Germinal center (tissue), 1 donor: ENCODE measurements around the gene PRXL2C.
"Not testable (repeated sequence)": the region's sequence is repeated elsewhere in the genome, so short reads cannot be mapped to it uniquely, and the experiment has no call there.

ENCODE experiments used
- DNase-seq: peaks from one replicate; pipeline ENCODE4 v3.0.0; 2012; ENCODE audit warnings: mixed read lengths, low spot score

PRXL2C gene, protein sequence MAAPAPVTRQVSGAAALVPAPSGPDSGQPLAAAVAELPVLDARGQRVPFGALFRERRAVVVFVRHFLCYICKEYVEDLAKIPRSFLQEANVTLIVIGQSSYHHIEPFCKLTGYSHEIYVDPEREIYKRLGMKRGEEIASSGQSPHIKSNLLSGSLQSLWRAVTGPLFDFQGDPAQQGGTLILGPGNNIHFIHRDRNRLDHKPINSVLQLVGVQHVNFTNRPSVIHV

DNA sequence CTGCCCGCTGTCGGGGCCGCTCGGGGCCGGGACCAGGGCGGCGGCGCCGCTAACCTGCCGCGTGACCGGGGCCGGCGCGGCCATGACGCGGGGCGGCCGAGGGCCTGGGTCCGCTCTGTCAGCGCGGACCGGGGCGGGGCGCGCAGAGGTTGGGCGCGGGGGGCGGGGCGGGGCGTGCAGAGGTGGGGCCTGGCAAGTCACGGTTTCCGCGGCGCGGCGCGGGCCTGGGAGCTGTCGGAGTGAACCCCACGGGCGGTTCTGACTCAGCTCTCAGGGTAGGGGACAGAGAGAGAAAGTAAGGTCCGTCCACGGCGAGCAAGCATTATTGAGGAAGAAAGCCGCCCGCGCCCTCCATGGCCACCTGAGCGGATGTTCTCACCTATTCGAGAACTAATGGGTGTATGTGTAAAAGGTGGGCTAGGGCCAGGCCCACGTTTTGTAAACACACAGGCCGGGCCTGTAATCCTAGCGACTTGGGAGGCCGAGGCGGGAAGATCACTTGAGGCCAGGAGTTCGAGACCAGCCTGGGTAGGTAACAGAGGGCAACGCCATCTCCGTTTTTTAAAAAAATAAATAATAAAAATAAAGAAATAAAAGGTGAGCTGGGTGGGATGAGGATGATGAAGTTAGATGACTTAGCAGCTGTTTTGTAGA is at the start of gene PRXL2C:
PRXL2C (minus strand) TSS at position 120 of the 654 bp plus-strand sequence; CDS start at position 84, 36 bp downstream.
- DNase-seq: peak; percentile 54

DNA sequence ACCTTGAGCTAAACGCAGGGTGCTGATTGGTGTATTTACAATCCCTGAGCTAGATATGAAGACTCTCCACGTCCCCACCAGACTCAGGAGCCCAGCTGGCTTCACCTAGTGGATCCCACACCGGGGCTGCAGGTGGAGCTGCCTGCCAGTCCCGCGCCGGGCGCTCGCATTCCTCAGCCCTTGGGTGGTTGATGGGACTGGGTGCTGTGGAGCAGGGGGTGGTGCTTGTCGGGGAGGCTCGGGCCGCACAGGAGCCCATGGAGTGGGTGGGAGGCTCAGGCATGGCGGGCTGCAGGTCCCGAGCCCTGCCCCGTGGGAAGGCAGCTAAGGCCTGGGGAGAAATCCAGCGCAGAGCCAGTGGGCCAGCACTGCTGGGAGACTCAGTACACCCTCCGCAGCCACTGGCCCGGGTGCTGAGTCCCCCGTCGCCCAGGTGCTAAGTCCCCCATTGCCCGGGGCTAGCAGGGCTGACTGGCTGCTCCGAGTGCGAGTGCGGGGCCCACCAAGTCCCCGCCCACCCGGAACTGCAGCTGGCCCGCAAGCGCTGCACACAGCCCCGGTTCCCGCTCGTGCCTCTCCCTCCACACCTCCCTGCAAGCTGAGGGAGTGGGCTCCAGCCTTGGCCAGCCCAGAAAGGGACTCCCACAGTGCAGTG is 45.7 kb upstream of the PRXL2C start:
- DNase-seq: not testable (repeated sequence)

DNA sequence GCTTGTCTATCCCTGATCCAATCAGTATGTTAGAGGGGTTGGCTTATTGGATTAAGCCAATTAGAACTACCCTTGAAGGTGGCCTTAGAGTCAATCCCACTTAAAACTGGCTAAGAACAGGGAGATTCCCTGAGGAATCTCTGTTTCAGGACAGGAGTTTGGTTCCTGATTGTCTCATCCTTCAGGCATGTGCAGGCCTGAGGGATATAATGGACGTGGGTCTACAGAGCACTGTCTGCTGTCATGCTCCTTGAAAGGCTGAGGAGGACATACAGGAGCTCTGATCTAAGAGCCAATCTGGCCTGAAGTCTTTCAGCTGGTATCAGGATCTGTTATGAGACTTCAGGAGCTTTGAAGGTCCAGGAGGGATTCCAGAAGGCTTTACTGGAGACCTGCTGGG is 36.2 kb upstream of the PRXL2C start:
- no peak for DNase-seq

DNA sequence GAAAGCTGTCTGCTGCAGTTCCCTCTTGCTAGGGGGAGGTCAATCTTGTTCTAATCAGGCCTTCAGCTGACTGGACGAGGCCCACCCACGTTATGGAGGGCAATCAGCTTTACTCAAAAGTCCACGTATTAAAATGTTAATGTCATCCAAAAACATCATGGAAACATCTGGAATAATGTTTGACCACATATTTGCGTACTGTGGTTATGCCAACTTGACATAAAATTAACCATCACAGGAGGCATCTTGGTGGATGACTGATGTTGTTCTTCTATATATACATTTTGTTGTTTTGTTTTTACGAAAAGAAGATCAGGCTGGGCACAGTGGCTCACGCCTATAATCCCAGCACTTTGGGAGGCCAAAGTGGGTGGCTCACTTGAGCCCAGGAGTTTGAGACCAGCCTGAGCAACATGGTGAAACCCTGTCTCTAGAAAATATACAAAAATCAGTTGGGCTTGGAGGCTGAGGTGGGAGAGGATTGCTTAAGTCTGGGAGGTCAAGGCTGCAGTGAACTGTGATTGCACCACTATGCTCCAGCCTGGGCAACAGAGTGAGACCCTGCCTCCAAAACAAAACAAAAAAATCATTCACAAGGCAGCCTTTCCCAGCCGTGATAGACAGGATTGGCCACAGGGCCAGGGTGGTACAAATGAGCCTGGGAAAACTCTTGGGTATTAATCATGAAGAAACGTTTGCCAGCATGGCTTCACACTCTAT is 33.8 kb upstream of the PRXL2C start:
- DNase-seq: no peak

DNA sequence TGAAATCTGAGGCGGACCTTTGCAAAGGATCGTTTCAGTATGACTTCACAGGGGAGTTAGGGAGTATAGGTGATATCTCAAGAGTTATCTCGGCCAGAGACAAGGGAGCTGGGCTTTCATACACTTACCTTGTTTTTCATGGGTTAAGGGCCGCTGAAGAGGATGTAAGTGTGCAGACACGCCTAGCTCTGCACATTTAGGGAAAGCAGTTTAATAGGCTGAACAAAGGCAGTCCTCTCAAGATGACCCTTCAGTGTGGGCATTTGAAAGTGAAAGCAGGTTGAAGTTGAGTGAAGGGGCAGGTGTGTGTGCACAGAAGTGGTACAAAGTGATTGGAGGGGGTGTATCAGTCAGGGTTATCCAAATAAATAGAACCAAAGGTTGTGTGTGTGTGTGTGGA is 33.1 kb upstream of the PRXL2C start:
- no peak for DNase-seq

DNA sequence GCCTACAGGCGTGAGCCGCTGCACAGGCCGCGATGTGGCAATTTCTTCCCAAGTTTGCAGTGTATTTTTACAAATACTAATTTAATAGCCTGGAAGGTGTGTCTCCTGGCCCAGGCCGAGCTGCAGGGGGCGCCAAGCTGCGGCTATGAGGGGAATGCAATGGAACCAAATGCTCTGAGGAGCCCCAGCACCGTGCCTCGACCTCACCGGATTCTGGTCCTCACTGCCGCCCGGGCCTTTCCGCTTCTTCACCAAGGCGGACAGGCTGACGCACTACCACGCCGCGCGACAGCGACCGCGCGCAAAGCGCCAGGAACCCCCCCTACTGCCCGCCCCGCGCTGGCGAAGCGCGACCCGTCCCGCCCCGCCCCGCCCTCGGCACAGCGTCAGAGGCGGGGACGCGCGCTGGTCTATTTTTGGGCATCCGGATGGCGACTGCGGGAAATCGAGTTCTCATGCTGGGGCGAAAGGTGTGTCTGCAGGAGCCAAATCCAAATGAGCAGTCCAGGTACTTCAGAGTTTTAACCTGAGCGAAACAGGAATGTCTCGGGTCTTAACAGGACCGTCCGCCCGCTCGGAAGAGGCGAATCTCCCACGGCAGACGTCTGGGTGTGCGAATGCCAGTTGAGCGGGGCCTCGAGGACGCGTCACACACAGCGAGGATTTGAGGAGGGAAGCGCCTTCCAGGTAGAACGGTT is 31.7 kb upstream of the PRXL2C start:
- peak; percentile 82 for DNase-seq

DNA sequence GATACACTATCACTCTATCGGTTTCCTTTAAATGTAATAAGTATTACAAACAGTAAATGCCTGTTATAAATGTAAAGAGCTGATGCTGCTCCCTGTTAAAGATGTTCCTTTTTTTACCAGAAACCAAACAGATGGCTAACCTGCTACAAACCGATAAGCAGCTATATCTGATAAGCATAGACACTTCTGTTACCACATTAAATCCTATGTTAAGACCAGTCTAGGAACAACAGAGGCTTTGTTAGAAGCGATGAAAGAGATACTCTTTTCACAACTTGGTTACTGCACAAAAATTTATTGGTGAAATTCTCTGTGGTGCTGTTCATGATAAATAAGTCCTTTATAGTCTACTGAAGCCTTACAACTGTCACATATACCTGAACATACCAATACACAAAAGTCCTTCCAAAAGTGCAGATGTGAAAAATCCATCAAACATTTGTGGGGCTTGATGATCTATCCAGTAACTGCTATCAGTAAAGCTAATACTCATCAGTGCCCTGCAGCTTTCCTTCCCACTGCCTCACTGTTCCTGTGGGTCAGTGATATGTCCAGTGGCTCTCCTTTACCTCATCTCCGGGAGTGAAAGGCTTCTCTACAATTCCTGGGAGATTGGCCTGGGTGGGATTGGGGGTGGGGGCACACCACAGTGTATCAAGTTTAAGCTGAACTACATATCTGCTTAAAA is 25.8 kb upstream of the PRXL2C start:
- DNase-seq: no peak

DNA sequence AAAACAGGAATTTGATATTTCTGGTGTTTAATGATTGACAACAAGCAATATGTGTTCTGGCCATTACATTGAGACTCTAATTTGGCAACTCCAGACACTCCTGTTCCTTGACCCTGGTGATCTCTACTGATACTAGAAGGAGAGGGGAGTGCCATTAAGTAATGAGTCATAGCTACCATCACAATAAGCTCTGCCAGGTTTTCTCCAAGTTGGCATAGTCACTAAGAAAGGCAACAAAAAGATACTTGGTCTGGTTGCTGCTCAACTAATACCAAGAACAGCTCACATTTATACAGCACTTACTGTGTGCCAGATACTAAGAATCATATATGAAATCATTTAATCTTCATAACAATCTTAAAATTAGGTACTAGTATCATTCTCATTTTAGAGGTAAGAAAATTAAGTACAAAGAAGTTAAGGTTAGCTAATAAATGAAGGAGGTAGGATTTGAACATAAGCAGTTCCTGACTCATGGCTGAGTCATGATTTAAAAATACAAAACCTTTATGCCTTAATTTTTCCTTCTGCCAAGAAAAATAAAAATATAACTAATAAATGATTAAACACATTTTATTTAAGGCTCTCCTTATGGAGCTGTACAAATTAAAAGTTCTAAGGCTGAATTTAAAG is 19.9 kb upstream of the PRXL2C start:
- DNase-seq: no peak

DNA sequence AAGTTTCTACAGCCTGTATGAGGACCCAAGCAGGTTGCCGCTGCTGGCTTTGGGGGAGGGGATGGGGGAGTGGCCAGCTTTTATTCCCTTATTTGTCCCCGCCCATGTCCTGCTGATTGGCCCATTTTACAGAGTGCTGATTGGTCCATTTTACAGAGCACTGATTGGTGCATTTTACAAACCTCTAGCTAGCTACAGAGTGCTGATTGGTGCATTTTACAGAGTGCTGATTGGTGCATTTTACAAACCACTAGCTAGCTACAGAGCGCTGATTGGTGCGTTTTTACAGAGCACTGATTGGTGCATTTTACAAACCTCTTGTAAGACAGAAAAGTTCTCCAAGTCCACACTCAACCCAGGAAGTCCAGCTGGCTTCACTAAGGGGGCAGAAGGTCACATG is 18.7 kb upstream of the PRXL2C start:
- not testable (repeated sequence) for DNase-seq

DNA sequence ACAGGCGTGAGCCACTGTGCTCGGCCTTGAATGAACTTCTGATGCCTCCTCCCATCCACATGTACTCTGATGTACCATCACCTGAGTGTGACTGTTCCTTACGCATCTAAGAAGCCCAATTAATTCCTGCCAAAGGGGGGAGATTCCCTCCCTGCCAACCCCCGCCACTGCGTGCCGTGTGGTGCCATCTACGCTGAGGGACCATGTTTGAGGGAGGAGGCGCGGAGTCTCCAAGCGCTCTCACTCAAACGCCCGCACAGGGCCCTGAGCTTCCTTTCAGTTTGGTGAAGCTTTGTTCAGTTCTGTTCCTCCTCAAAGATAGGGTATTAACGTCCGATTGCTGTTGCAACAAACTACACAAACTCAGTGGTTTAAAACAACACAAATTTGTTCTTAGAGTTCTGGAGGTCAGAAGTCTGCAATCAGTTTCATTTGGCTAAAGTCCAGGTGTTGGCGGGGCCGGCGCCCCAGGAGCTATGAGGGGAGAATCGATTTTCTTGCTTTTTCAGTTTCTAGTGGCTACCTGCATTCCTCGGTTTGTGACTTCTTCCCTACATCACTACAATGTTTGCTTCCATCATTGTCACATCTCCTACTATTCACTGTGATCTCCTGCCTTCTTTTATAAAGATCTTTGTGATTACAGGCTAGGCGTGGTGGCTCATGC is 13.9 kb upstream of the PRXL2C start:
- no peak for DNase-seq

DNA sequence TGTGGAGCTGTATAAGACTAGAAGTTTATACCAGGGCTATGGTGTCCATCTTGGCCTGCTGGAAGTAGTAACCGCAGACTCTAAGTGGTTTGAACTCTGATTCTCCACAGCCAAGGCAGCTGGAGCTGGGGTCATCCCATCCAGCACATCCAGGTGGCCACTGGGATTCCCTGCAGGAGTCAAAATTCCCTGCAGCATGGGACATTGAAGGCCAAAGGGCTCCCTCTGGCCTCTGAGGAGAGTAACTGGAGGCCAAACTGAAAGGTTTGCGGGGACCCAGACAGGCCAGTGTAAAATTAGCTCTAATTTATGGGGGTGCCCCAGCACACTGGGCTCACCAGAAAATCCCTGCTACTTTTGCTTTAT is 12.2 kb upstream of the PRXL2C start:
- no peak for DNase-seq

DNA sequence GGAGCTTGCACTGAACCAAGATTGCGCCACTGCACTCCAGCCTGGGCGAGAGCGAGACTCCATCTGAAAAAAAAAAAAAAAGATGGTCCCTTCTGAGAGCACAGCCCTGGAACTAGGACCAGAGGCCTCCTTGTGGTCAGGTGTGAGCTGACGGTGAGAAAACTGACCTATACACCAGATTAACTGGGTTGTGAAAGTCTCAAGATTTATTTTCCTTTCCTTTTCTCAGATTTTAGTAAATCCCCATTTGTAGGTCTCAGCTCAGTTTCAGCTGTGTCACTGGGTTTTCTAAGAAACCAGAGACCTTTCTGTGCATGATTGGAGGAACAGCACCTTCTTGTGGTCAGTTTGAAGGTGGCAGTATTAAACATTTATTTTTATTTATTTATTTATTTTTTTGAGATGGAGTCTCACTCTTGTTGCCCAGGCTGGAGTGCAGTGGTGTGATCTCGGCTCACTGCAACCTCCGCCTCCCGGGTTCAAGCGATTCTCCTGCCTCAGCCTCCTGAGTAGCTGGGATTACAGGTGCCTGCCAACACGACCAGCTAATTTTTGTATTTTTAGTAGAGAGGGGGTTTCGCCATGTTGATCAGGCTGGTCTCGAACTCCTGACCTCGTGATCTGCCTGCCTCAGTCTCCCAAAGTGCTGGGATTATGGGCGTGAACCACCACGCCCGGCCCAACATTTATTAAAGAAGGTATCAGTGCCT is 11.7 kb upstream of the PRXL2C start:
- not testable (repeated sequence) for DNase-seq

DNA sequence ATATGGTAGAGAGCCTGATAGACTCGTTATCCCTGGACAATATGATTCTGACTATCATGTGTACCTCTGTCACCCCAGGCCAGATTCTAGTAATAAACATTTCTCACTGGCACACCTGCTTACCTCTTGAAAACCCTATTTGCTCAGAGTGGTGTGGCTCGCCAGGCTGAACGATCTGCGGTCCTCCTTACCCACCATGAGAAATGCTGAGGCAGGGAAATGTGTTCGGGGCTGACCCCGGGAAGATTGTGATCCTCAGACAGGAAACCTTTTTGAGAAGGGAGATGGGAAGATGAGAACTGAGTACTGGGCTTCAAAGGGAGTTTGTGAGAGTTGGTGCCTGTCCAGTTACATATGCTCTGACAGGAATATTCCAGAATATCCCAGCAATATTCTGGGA is 10.7 kb upstream of the PRXL2C start:
- no peak for DNase-seq

DNA sequence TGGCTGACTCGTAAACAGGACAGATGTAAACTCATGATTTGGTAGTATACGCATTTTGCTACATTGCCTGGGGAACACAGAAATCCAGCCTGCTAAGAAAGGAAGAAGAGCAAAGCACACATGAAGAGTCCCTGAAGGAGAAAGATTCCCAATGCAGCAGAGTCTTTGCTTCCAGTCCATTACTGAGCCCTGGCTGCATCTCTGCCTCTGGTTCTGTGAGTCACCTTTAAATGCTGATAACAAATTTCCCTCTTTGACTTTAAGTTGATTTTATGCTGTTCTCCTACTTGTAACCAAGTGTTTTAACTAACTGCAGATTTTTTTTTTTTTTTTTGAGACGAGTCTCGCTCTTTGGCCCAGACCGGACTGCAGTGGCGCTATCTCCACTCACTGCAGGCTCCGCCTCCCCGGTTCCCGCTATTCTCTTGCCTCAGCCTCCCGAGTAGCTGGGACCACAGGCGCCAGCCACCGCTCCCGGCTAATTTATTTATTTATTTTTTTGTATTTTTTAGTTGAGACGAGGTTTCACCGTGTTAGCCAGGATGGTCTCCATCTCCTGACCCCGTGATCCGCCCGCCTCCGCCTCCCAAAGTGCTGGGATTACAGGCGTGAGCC is 8.5 kb upstream of the PRXL2C start:
- no peak for DNase-seq

DNA sequence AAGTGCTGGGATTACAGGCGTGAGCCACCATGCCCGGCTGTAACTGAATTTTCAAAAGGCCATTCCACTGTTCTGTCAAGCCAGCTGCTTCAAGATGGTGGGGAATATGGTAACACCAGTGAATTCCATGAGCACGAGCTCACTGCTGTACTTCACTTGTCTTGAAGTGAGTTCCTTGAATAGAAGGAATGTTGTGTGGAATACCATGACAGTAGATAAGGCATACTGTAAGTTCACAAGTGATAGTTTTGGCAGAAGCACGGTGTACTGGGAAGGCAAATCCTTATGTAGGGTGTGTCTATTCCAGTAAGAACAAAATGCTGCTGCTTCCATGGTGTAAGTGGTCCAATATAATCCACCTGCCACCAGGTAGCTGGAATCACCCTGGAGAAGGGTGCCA is 6.6 kb upstream of the PRXL2C start:
- no peak for DNase-seq

DNA sequence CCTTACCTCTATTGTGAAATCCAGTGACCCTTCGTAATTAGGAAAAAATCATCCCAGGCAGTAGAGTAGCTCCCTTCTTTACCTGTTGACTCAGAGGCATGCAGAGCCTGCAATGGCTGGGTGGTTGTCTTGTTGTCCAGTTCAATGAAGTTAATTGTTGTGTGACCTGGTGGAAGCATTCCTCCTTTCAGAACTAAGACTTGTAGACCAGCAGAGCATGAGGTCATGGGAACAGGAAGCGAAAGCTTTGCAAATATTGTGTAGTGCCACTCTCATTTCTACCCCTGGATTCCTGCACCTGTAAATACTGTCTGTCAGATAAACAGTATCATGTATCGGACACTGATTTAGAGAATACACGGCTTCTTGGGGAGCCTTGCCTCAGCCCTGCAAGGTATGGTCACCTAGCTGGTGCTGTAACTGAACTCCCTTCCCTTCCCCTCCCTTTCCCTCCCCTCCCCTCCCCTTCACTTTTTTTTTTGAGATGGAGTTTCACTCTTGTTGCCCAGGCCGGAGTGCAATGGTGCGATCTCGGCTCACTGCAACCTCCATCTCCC is 5.7 kb upstream of the PRXL2C start:
- no peak for DNase-seq

DNA sequence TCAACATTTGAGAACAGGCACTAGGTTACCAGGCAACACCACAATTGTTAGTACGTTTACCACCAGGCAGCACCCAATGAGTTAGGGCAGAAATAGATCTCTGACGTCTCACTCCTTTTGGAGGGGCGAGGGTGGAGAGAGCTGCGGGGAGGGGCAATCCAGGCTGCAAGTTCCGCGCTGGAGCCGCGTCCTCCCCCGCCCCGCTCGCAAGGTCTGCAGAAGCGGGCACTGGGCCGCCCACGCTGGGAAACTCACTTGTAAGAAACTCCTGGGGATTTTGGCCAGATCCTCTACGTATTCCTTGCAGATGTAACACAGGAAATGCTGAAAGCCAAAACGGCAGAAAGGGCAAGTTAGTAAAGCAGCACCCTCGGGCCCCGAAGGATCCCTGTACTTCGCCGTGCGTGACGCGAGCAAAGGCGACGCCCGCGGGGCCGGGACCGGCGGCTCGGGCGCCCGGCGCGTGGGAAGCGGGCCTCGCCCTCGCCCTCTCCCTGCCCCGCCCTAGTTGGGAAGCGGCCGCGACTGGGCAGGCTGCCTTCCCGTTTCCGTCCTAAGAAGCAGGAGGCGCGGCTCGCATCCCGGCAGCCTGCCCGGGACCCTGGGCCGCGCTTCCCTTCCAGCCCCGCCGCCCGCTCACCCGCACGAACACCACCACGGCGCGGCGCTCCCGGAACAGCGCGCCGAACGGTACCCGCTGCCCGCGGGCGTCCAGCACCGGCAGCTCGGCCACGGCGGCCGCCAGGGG is 493 bp downstream of the PRXL2C start:
- peak; percentile 50 for DNase-seq

DNA sequence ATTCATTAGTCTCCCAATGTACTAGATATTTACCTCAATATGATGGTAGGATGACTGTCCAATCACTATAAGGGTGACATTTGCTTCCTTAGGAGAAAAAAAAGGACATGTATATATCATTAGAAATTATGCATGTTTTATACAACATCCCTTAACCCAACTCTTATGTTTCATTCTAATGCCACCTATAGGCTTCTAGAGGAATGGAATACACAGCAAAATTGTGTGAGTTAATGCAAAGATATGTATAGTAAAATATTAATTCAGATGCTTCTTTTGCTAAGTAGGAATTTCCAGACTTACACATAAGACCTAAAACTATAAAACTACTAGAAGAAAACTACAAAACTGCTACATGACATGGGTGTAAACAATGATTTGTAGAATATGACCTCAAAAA is 3.5 kb downstream of the PRXL2C start:
- peak; percentile 17 for DNase-seq
